Adrenal gland (tissue), 5 donors: ENCODE results near the gene ZNF516.

ENCODE experiments used
- CTCF ChIP-seq, 6 experiments: fragments of 450-650 bp in 4 of 6; fragments of 200-600 bp in 2 of 6; sonication (generic) in 1 of 6; IDR thresholded peaks; 1 replicate in 5 of 6; 2 replicates in 1 of 6; pipeline versions ENCODE4 v1.5.1 to v1.8.0; 2016 to 2021; ENCODE audit warnings: antibody characterized with exemption in 6 of 6, mild to moderate bottlenecking in 2 of 6, moderate library complexity in 1 of 6
- POLR2A ChIP-seq, 2 donors: fragments of 450-650 bp; IDR thresholded peaks; one replicate each; pipeline ENCODE4 v1.6.1; 2017; ENCODE audit warnings: antibody characterized with exemption in 2 of 2, mild to moderate bottlenecking in 2 of 2, moderate library complexity in 1 of 2
- donor health status: DM: no; HTN: no; CAD: no.

GRCh38 chr18:76343938-76344569, 151.0 kb downstream of the ZNF516 start:
- TF ChIP-seq CTCF (IDR thresholded peaks at IDR 0.05) (no peak), POLR2A (IDR thresholded peaks at IDR 0.05) (no peak)
